PFSK-1 (cell line): ENCODE results near the gene SHISA7.

Source experiments
- FOXP2 ChIP-seq: optimal IDR thresholded peaks from 2 replicates; pipeline ENCODE3; 2011; ENCODE audit warnings: borderline replicate concordance, control low read depth, inconsistent platforms; ENCODE audit not compliant: insufficient read depth; ENCODE audit errors: extremely low read length, extremely low read depth
- POLR2AphosphoS5 ChIP-seq: IDR thresholded peaks from 2 replicates; pipeline ENCODE4 v1.6.1; 2012; ENCODE audit warnings: low read depth, mild to moderate bottlenecking, control low read depth, low read length, moderate library complexity
- SIN3A ChIP-seq: IDR thresholded peaks from 2 replicates; pipeline ENCODE4 v1.6.1; 2012; ENCODE audit warnings: mild to moderate bottlenecking, low read length, moderate library complexity, borderline replicate concordance; ENCODE audit not compliant: insufficient read depth
- TAF1 ChIP-seq: IDR thresholded peaks from 2 replicates; pipeline ENCODE4 v1.6.1; 2012; ENCODE audit warnings: low read length, control low read depth, borderline replicate concordance; ENCODE audit not compliant: insufficient read depth
- TF ChIP-seq, protein P1 (sequence below), 2 experiments: IDR thresholded peaks; 2 replicates each; pipeline versions ENCODE4 v1.6.1 to v1.8.0; 2011 to 2012; ENCODE audit warnings: low read depth in 2 of 2, low read length in 2 of 2, control low read depth in 1 of 2, inconsistent platforms in 1 of 2, mild to moderate bottlenecking in 1 of 2, moderate library complexity in 1 of 2; ENCODE audit not compliant: insufficient read depth in 1 of 2

The SHISA7 gene

DNA sequence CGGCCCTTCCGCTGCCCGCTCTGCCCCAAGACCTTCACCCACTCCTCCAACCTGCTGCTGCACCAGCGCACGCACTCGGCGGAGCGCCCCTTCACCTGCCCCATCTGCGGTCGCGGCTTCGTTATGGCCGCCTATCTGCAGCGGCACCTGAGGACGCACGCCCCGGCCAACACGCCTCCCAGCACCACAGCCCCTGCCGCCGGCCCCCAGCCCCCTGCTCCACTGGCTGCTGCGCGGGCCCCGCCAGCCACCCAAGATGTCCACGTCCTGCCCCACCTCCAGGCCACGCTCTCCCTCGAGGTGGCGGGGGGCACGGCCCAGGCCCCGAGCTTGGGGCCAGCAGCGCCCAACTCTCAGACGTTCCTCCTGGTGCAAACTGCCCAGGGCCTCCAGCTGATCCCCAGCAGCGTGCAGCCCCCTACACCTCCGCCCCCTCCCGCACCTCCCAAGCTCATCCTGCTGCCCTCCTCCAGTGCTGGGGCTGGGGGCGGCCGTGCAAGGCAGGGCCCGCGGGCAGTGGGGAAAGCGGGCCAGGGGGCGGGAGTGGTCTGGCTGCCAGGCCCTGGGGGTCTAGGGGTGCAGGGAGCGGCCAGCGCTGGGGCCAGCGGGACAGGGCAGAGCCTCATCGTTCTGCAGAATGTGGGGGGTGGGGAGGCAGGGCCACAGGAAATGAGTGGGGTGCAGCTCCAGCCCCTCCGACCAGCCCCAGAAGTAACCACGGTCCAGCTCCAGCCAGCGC, 40.0 kb upstream of the SHISA7 start:
- TF ChIP-seq SIN3A (no peak), FOXP2 (no peak), POLR2AphosphoS5 (no peak), TAF1 (no peak)
- TF ChIP-seq, protein P1, sequence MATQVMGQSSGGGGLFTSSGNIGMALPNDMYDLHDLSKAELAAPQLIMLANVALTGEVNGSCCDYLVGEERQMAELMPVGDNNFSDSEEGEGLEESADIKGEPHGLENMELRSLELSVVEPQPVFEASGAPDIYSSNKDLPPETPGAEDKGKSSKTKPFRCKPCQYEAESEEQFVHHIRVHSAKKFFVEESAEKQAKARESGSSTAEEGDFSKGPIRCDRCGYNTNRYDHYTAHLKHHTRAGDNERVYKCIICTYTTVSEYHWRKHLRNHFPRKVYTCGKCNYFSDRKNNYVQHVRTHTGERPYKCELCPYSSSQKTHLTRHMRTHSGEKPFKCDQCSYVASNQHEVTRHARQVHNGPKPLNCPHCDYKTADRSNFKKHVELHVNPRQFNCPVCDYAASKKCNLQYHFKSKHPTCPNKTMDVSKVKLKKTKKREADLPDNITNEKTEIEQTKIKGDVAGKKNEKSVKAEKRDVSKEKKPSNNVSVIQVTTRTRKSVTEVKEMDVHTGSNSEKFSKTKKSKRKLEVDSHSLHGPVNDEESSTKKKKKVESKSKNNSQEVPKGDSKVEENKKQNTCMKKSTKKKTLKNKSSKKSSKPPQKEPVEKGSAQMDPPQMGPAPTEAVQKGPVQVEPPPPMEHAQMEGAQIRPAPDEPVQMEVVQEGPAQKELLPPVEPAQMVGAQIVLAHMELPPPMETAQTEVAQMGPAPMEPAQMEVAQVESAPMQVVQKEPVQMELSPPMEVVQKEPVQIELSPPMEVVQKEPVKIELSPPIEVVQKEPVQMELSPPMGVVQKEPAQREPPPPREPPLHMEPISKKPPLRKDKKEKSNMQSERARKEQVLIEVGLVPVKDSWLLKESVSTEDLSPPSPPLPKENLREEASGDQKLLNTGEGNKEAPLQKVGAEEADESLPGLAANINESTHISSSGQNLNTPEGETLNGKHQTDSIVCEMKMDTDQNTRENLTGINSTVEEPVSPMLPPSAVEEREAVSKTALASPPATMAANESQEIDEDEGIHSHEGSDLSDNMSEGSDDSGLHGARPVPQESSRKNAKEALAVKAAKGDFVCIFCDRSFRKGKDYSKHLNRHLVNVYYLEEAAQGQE (IDR thresholded peaks at IDR 0.05; ENCODE audit: insufficient read depth in 1 of 2, low read depth in 2 of 2, low read length in 2 of 2) = no peak

- no peak for TF ChIP-seq SIN3A
- no peak for TF ChIP-seq FOXP2
- TF ChIP-seq, protein P1 (IDR thresholded peaks at IDR 0.05; ENCODE audit: insufficient read depth in 1 of 2, low read depth in 2 of 2, low read length in 2 of 2) = no peak
Observed at GRCh38 chr19:55482156-55482961, 39.3 kb upstream of the SHISA7 start.

- TF ChIP-seq TAF1 = no peak
- TF ChIP-seq POLR2AphosphoS5 = no peak
- TF ChIP-seq SIN3A = no peak
- TF ChIP-seq FOXP2 = no peak
- TF ChIP-seq, protein P1 (IDR thresholded peaks at IDR 0.05; ENCODE audit: insufficient read depth in 1 of 2, low read depth in 2 of 2, low read length in 2 of 2) = no peak
Observed at GRCh38 chr19:55481794-55482155, 38.7 kb upstream of the SHISA7 start.

DNA sequence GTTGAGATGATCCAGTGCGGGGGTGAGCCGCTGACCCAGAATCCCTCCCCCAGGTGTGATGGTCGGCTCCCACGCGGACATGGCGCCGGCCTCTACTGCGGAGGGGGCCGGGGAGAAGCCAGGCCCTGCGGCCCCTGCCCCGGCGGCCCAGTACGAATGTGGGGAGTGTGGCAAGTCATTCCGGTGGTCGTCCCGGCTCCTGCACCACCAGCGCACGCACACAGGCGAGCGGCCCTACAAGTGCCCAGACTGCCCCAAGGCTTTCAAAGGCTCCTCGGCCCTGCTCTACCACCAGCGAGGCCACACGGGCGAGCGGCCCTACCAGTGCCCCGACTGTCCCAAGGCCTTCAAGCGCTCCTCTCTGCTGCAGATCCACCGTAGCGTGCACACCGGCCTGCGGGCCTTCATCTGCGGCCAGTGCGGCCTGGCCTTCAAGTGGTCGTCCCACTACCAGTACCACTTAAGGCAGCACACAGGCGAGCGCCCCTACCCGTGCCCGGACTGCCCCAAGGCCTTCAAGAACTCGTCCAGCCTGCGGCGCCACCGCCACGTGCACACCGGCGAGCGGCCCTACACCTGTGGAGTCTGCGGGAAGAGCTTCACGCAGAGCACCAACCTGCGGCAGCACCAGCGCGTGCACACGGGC, 38.2 kb upstream of the SHISA7 start:
- no peak for TF ChIP-seq POLR2AphosphoS5
- TF ChIP-seq, protein P1 (IDR thresholded peaks at IDR 0.05; ENCODE audit: insufficient read depth in 1 of 2, low read depth in 2 of 2, low read length in 2 of 2) = no peak
